IMR-90 (cell line): Measurements from ENCODE around the gene ZBTB47.

Experiments
- MAZ ChIP-seq: IDR thresholded peaks from 2 replicates; pipeline ENCODE4 v1.6.1; 2012; ENCODE audit warnings: low read depth, mild to moderate bottlenecking, low read length, improper control_type of control experiment, moderate library complexity, borderline replicate concordance
- NFE2L2 ChIP-seq: fragments of 150-350 bp; IDR thresholded peaks from 2 replicates; pipeline ENCODE4 v1.6.1; 2016; ENCODE audit warnings: low read depth, mild to moderate bottlenecking, low read length
- POLR2A ChIP-seq: IDR thresholded peaks from 2 replicates; pipeline ENCODE4 v1.6.1; 2012; ENCODE audit warnings: mild to moderate bottlenecking, low read depth, low read length
- RAD21 ChIP-seq: IDR thresholded peaks from 2 replicates; pipeline ENCODE4 v1.6.1; 2012; ENCODE audit warnings: low read length, improper control_type of control experiment
- USF2 ChIP-seq: fragments of 150-350 bp; IDR thresholded peaks from 2 replicates; pipeline ENCODE4 v1.6.1; 2017; ENCODE audit warnings: mild to moderate bottlenecking, antibody characterized with exemption, low read length, low read depth
- TF ChIP-seq, protein P1 (sequence below): conservative IDR thresholded peaks from 2 replicates; pipeline ENCODE4 v1.5.1; 2012; ENCODE audit warnings: mild to moderate bottlenecking, low read depth, low read length, improper control_type of control experiment

DNA sequence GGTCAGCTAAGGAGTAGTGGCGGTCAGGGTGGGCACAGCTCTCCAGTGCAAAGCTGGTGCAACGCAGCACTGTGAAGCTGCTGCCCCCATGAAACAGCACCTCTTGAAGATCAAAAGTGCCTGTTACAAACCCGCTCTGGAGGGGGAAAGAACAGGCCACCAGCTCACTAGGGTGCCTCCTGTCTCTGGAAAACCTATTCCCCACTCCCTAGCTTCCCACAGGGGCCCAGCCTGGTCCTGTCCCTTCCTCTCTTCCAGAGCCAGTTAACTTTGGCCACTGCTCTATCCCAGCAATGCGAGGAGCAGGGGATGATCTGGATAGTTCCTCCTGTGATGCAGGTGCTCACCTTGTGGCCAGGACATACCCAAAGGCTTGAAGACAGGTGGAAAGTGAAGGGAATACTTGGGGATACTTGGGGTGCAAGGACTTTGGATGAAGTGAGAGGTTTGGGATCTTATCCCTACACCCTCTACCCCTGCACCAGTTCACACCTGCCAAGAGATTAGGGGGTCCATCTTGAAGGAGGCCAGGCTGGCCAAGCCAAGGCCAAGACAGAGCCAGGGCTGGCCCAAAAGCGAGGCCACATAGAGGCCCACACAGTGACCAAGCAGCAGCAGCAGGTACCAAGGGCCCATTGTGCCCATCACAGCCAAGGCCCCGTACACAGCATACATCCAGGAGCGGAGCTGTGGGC is 44.9 kb downstream of the ZBTB47 start:
- no peak for TF ChIP-seq USF2
- no peak for TF ChIP-seq MAZ
- TF ChIP-seq NFE2L2, result no peak
- no peak for TF ChIP-seq POLR2A
- TF ChIP-seq, protein P1, sequence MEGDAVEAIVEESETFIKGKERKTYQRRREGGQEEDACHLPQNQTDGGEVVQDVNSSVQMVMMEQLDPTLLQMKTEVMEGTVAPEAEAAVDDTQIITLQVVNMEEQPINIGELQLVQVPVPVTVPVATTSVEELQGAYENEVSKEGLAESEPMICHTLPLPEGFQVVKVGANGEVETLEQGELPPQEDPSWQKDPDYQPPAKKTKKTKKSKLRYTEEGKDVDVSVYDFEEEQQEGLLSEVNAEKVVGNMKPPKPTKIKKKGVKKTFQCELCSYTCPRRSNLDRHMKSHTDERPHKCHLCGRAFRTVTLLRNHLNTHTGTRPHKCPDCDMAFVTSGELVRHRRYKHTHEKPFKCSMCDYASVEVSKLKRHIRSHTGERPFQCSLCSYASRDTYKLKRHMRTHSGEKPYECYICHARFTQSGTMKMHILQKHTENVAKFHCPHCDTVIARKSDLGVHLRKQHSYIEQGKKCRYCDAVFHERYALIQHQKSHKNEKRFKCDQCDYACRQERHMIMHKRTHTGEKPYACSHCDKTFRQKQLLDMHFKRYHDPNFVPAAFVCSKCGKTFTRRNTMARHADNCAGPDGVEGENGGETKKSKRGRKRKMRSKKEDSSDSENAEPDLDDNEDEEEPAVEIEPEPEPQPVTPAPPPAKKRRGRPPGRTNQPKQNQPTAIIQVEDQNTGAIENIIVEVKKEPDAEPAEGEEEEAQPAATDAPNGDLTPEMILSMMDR, result no peak
- no peak for TF ChIP-seq RAD21
